GM23338 (cell line): ENCODE results near the gene SYCP2. TPM values are rescaled to one million over a fixed set of nuclear protein-coding genes. Genes with fewer than 3 reads are reported as not detected.

ENCODE experiments used
- ATAC-seq: fragments of 200-7000 bp; cut with Tn5 transposase; 3 replicates; pipeline ENCODE4 v1.9.1; 2020
- DNase-seq: peaks from one replicate; pipeline ENCODE4 v3.0.0-alpha.2; 2015; ENCODE audit warnings: low spot score
- H2AFZ ChIP-seq: fragments of 200-600 bp; sonication (generic); 2 replicates; pipeline ENCODE4 v1.8.0; 2016; ENCODE audit warnings: antibody characterized with exemption, mild to moderate bottlenecking, moderate library complexity
- H3F3A ChIP-seq: fragments of 200-600 bp; sonication (generic); replicated peaks from 2 replicates; pipeline ENCODE4 v1.8.0; 2017; ENCODE audit warnings: antibody characterized with exemption, mixed run types, low read depth
- H3K27ac ChIP-seq: fragments of 200-600 bp; sonication (generic); 2 replicates; pipeline ENCODE4 v1.6.1; 2016; ENCODE audit warnings: low read depth
- H3K27me3 ChIP-seq: fragments of 200-600 bp; sonication (generic); 2 replicates; pipeline ENCODE4 v1.8.0; 2016; ENCODE audit warnings: mild to moderate bottlenecking, mixed run types, moderate library complexity; ENCODE audit not compliant: insufficient read depth
- H3K36me3 ChIP-seq: fragments of 200-600 bp; sonication (generic); 2 replicates; pipeline ENCODE4 v1.8.0; 2016; ENCODE audit warnings: mild to moderate bottlenecking; ENCODE audit not compliant: insufficient read depth
- H3K4me1 ChIP-seq: fragments of 200-600 bp; sonication (generic); 2 replicates; pipeline ENCODE4 v1.8.0; 2016; ENCODE audit warnings: mild to moderate bottlenecking, moderate library complexity; ENCODE audit not compliant: insufficient read depth
- H3K4me2 ChIP-seq: fragments of 200-600 bp; sonication (generic); 2 replicates; pipeline ENCODE4 v1.7.1; 2017; ENCODE audit warnings: mixed run types
- H3K4me3 ChIP-seq: fragments of 200-600 bp; sonication (generic); 2 replicates; pipeline ENCODE4 v1.6.1; 2016; ENCODE audit warnings: mixed run types
- H3K79me2 ChIP-seq: fragments of 200-600 bp; sonication (generic); replicated peaks from 2 replicates; pipeline ENCODE4 v1.8.0; 2017; ENCODE audit warnings: mild to moderate bottlenecking; ENCODE audit not compliant: insufficient read depth
- H3K9me2 ChIP-seq: fragments of 200-600 bp; sonication (generic); 2 replicates; pipeline ENCODE4 v1.8.0; 2017; ENCODE audit not compliant: insufficient read depth
- H4K20me1 ChIP-seq: fragments of 200-600 bp; sonication (generic); replicated peaks from 2 replicates; pipeline ENCODE4 v1.8.0; 2017; ENCODE audit warnings: mild to moderate bottlenecking; ENCODE audit not compliant: insufficient read depth
- H3K27ac Mint-ChIP-seq: 2 replicates; pipeline ENCODE4 v1.8.0; 2020; ENCODE audit warnings: inconsistent platforms, mild to moderate bottlenecking, moderate library complexity, mixed read lengths
- H3K27me3 Mint-ChIP-seq: 3 replicates; pipeline ENCODE4 v1.8.0; 2022; ENCODE audit warnings: low read depth, mild to moderate bottlenecking, moderate library complexity, mixed read lengths, inconsistent platforms; ENCODE audit not compliant: insufficient read depth, poor library complexity
- H3K36me3 Mint-ChIP-seq: 3 replicates; pipeline ENCODE4 v1.8.0; 2021; ENCODE audit warnings: low read depth, mild to moderate bottlenecking, inconsistent platforms, moderate library complexity, mixed read lengths
- H3K4me1 Mint-ChIP-seq: 3 replicates; pipeline ENCODE4 v1.8.0; 2020; ENCODE audit warnings: mild to moderate bottlenecking, inconsistent platforms, mixed read lengths
- H3K4me3 Mint-ChIP-seq: 3 replicates; pipeline ENCODE4 v1.8.0; 2021; ENCODE audit warnings: moderate library complexity, mild to moderate bottlenecking, inconsistent platforms, mixed read lengths
- H3K9me3 Mint-ChIP-seq: 3 replicates; pipeline ENCODE4 v1.8.0; 2020; ENCODE audit warnings: moderate library complexity, mild to moderate bottlenecking, inconsistent platforms, mixed read lengths
- CREB1 ChIP-seq: fragments of 250-450 bp; sonication (Bioruptor Pico); IDR thresholded peaks from 2 replicates; pipeline ENCODE4 v1.5.0; 2020; ENCODE audit warnings: low read depth, mild to moderate bottlenecking, moderate library complexity
- CTCF ChIP-seq, 2 experiments: fragments of 200-600 bp in 1 of 2; sonication (generic) in 1 of 2; conservative IDR thresholded peaks; 2 replicates each; pipeline versions ENCODE4 v1.5.1 to v1.6.1; 2016 to 2017; ENCODE audit warnings: antibody characterized with exemption in 2 of 2, low read depth in 2 of 2, mild to moderate bottlenecking in 2 of 2, moderate library complexity in 1 of 2
- ETS1 ChIP-seq: IDR thresholded peaks from 2 replicates; pipeline ENCODE4 v1.6.1; 2016; ENCODE audit warnings: antibody characterized with exemption
- EZH2 ChIP-seq: fragments of 200-600 bp; sonication (generic); IDR thresholded peaks from one replicate; pipeline ENCODE4 v1.8.0; 2017; ENCODE audit warnings: antibody characterized with exemption, mild to moderate bottlenecking, low read depth; ENCODE audit not compliant: unreplicated experiment
- EZH2phosphoT487 ChIP-seq: fragments of 200-600 bp; sonication (generic); IDR thresholded peaks from one replicate; pipeline ENCODE4 v1.8.1; 2018; ENCODE audit warnings: antibody characterized with exemption; ENCODE audit not compliant: unreplicated experiment
- JUNB ChIP-seq: IDR thresholded peaks from one replicate; pipeline ENCODE4 v1.6.1; 2016; ENCODE audit warnings: antibody characterized with exemption; ENCODE audit not compliant: unreplicated experiment
- NANOG ChIP-seq: IDR thresholded peaks from 2 replicates; pipeline ENCODE4 v1.6.1; 2016; ENCODE audit warnings: antibody characterized with exemption, borderline replicate concordance
- POLR2AphosphoS5 ChIP-seq: IDR thresholded peaks from 2 replicates; pipeline ENCODE4 v1.6.1; 2016; ENCODE audit warnings: antibody characterized with exemption, low read depth
- REST ChIP-seq: IDR thresholded peaks from one replicate; pipeline ENCODE4 v1.6.1; 2018; ENCODE audit warnings: antibody characterized with exemption; ENCODE audit not compliant: unreplicated experiment
- STAT1 ChIP-seq: IDR thresholded peaks from one replicate; pipeline ENCODE4 v1.6.1; 2016; ENCODE audit warnings: antibody characterized with exemption; ENCODE audit not compliant: unreplicated experiment
- ZNF114 ChIP-seq: fragments of 250-450 bp; sonication (Bioruptor Pico); IDR thresholded peaks from 2 replicates; pipeline ENCODE4 v1.5.0; 2020; ENCODE audit warnings: mild to moderate bottlenecking, moderate library complexity
- ZNF331 ChIP-seq: fragments of 250-450 bp; sonication (Bioruptor Pico); IDR thresholded peaks from 2 replicates; pipeline ENCODE4 v1.5.0; 2020; ENCODE audit warnings: low read depth, mild to moderate bottlenecking, moderate library complexity
- polyA plus RNA-seq: library from polyadenylated mRNA; unstranded; fragments of >200 nt; fragmentation: Nextera tagmentation; extraction: Ambion mirVana; gene quantifications from 2 replicates; pipeline ENCODE4 v1.2.1, GENCODE V29; 2016
- total RNA-seq: library from RNA; depleted of rRNA; stranded (reverse); fragments of >200 nt; shearing (Covaris generic); gene quantifications from 2 replicates; pipeline ENCODE4 v1.2.3, GENCODE V29; 2014

SYCP2 gene
- total and polyA plus RNA-seq, 2 experiments from 2014 or later = 0.50 to 2.1 TPM

- Mint-ChIP-seq H3K4me3 (peak overlapping the region; percentile 45; the same call in 1 of the 3 replicates), H3K9me3 (peaks cover 3% of the 10 kb centered on the region; the same call in 1 of the 3 replicates), H3K4me1 (peaks cover 10% of the 10 kb centered on the region), H3K27ac (no peak overlapping the region), H3K36me3 (no peaks in the 10 kb centered on the region), H3K27me3 (peaks cover 17% of the 10 kb centered on the region)
- Histone ChIP-seq H3F3A (no peaks in the 10 kb centered on the region), H4K20me1 (peaks cover 10% of the 10 kb centered on the region; the same call in 1 of the 2 replicates), H3K4me1 (no peaks in the 10 kb centered on the region; the same call in 1 of the 2 replicates), H2AFZ (no peak overlapping the region), H3K27me3 (peaks cover 65% of the 10 kb centered on the region), H3K36me3 (no peaks in the 10 kb centered on the region), H3K9me2 (no peaks in the 10 kb centered on the region), H3K4me2 (no peak overlapping the region), H3K79me2 (no peaks in the 10 kb centered on the region), H3K27ac (no peak overlapping the region), H3K4me3 (no peak overlapping the region)
- no peak for TF ChIP-seq JUNB
- no peak for TF ChIP-seq ETS1
- TF ChIP-seq ZNF331 (CRISPR knock-in tag) = no peak
- TF ChIP-seq EZH2 = no peak
- no peak for TF ChIP-seq NANOG
- DNase-seq = no peak
- ATAC-seq = no peak
Observed at GRCh38 chr20:59932616-59933295, 681 bp downstream of the SYCP2 start.

- Histone ChIP-seq H4K20me1 (peaks cover 4% of the 10 kb centered on the region; the same call in 1 of the 2 replicates), H3K4me1 (no peaks in the 10 kb centered on the region; the same call in 1 of the 2 replicates), H3K36me3 (no peaks in the 10 kb centered on the region), H3K79me2 (no peaks in the 10 kb centered on the region), H3K4me2 (no peak overlapping the region), H3K9me2 (no peaks in the 10 kb centered on the region), H3K4me3 (no peak overlapping the region), H3K27me3 (peaks cover 54% of the 10 kb centered on the region), H3F3A (no peaks in the 10 kb centered on the region), H2AFZ (no peak overlapping the region), H3K27ac (no peak overlapping the region)
- Mint-ChIP-seq H3K9me3 (peaks cover 3% of the 10 kb centered on the region; the same call in 1 of the 3 replicates), H3K4me1 (peaks cover 10% of the 10 kb centered on the region), H3K27me3 (peaks cover 17% of the 10 kb centered on the region), H3K4me3 (no peak overlapping the region), H3K36me3 (no peaks in the 10 kb centered on the region), H3K27ac (no peak overlapping the region)
- no peak for ATAC-seq
- DNase-seq = no peak
- TF ChIP-seq REST = no peak
- TF ChIP-seq ZNF114 (CRISPR knock-in tag) = no peak
- TF ChIP-seq NANOG = no peak
- no peak for TF ChIP-seq EZH2phosphoT487
- TF ChIP-seq ZNF331 (CRISPR knock-in tag) = no peak
- TF ChIP-seq POLR2AphosphoS5 = no peak
- TF ChIP-seq ETS1 = no peak
- no peak for TF ChIP-seq CTCF (conservative IDR thresholded peaks at IDR 0.05; ENCODE audit: low read depth in 2 of 2)
- TF ChIP-seq EZH2 = no peak
- TF ChIP-seq STAT1 = no peak
- TF ChIP-seq CREB1 (CRISPR knock-in tag) = no peak
Observed at GRCh38 chr20:59931511-59932312, 1.7 kb downstream of the SYCP2 start.
